IPS-NIHi11 (cell line): ENCODE measurements around the gene MRM3.
"Not testable (repeated sequence)": the region's sequence is repeated elsewhere in the genome, so short reads cannot be mapped to it uniquely, and the experiment has no call there.

Experiments
- DNase-seq: peaks from one replicate; pipeline ENCODE4 v3.0.0; 2012; ENCODE audit warnings: mixed read lengths, low spot score

The MRM3 gene

GRCh38 chr17:796609-797008, 14.5 kb downstream of the MRM3 start:
- no peak for DNase-seq

- no peak for DNase-seq
Observed at GRCh38 chr17:797236-797840, 15.2 kb downstream of the MRM3 start.

- no peak for DNase-seq
Observed at GRCh38 chr17:798246-798645, 16.1 kb downstream of the MRM3 start.

GRCh38 chr17:799261-799660, 17.1 kb downstream of the MRM3 start:
- no peak for DNase-seq

GRCh38 chr17:800446-801242, 18.5 kb downstream of the MRM3 start:
- no peak for DNase-seq

GRCh38 chr17:801660-802059, 19.5 kb downstream of the MRM3 start:
- DNase-seq, result no peak

GRCh38 chr17:802481-802880, 20.3 kb downstream of the MRM3 start:
- no peak for DNase-seq

GRCh38 chr17:802901-803881, 21.0 kb downstream of the MRM3 start:
- no peak for DNase-seq

GRCh38 chr17:804541-805435, 22.6 kb downstream of the MRM3 start:
- DNase-seq, result no peak

GRCh38 chr17:805886-806285, 23.7 kb downstream of the MRM3 start:
- not testable (repeated sequence) for DNase-seq

- no peak for DNase-seq
Observed at GRCh38 chr17:806346-806745, 24.2 kb downstream of the MRM3 start.

- no peak for DNase-seq
Observed at GRCh38 chr17:806781-807522, 24.8 kb downstream of the MRM3 start.

GRCh38 chr17:807523-808294, 25.6 kb downstream of the MRM3 start:
- DNase-seq, result no peak

GRCh38 chr17:811051-811784, 29.1 kb downstream of the MRM3 start:
- no peak for DNase-seq

GRCh38 chr17:812638-813204, 30.6 kb downstream of the MRM3 start:
- no peak for DNase-seq

GRCh38 chr17:814371-814770, 32.2 kb downstream of the MRM3 start:
- DNase-seq, result no peak

- DNase-seq, result no peak
Observed at GRCh38 chr17:819251-819650, 37.1 kb downstream of the MRM3 start.

GRCh38 chr17:823501-823902, 41.3 kb downstream of the MRM3 start:
- no peak for DNase-seq

- no peak for DNase-seq
Observed at GRCh38 chr17:824378-824777, 42.2 kb downstream of the MRM3 start.
